Effector CD8-positive, alpha-beta T cell (primary cell): ENCODE data around the gene LTBP1.

Experiments used
- DNase-seq: peaks from one replicate; lab custom pipeline; 2025; lab: John Stamatoyannopoulos, UW

LTBP1 gene

GRCh38 chr2:33204945-33205344 is 258.2 kb downstream of the LTBP1 start:
- DNase-seq: no peak

GRCh38 chr2:33205693-33206434 is 259.1 kb downstream of the LTBP1 start:
- no peak for DNase-seq

GRCh38 chr2:33207151-33207740 is 260.5 kb downstream of the LTBP1 start:
- DNase-seq: no peak

GRCh38 chr2:33208400-33208799 is 261.6 kb downstream of the LTBP1 start:
- no peak for DNase-seq

- no peak for DNase-seq
Observed at GRCh38 chr2:33209976-33210375, 263.2 kb downstream of the LTBP1 start.

- DNase-seq: no peak
Observed at GRCh38 chr2:33210626-33211025, 263.9 kb downstream of the LTBP1 start.

- no peak for DNase-seq
Observed at GRCh38 chr2:33212151-33212550, 265.4 kb downstream of the LTBP1 start.

GRCh38 chr2:33213244-33213643 is 266.5 kb downstream of the LTBP1 start:
- DNase-seq: no peak

GRCh38 chr2:33213648-33214047 is 266.9 kb downstream of the LTBP1 start:
- no peak for DNase-seq

- no peak for DNase-seq
Observed at GRCh38 chr2:33214436-33214835, 267.7 kb downstream of the LTBP1 start.

GRCh38 chr2:33214857-33215256 is 268.1 kb downstream of the LTBP1 start:
- no peak for DNase-seq

- DNase-seq: no peak
Observed at GRCh38 chr2:33215299-33215698, 268.5 kb downstream of the LTBP1 start.

GRCh38 chr2:33215983-33216382 is 269.2 kb downstream of the LTBP1 start:
- DNase-seq: no peak

GRCh38 chr2:33216508-33217182 is 269.9 kb downstream of the LTBP1 start:
- no peak for DNase-seq

- DNase-seq: no peak
Observed at GRCh38 chr2:33217406-33217805, 270.7 kb downstream of the LTBP1 start.

GRCh38 chr2:33219114-33219513 is 272.4 kb downstream of the LTBP1 start:
- DNase-seq: no peak

- DNase-seq: no peak
Observed at GRCh38 chr2:33219850-33220275, 273.1 kb downstream of the LTBP1 start.

- DNase-seq: no peak
Observed at GRCh38 chr2:33220533-33220932, 273.8 kb downstream of the LTBP1 start.

- no peak for DNase-seq
Observed at GRCh38 chr2:33221046-33221784, 274.5 kb downstream of the LTBP1 start.

GRCh38 chr2:33222309-33222708 is 275.6 kb downstream of the LTBP1 start:
- no peak for DNase-seq

- no peak for DNase-seq
Observed at GRCh38 chr2:33223856-33224255, 277.1 kb downstream of the LTBP1 start.

GRCh38 chr2:33225350-33225749 is 278.6 kb downstream of the LTBP1 start:
- DNase-seq: no peak
